Measurements from ENCODE around the gene AP1G2. TPM values are rescaled to one million over a fixed set of nuclear protein-coding genes. Genes with fewer than 3 reads are reported as not detected.

AP1G2 gene
- total RNA-seq, 2 experiments from 2014 or later, result 306 to 333 TPM

Other genes starting within 250 kb of the AP1G2 start
- gene PABPN1, start 246.3 kb downstream of the AP1G2 start, total RNA-seq, result 100 to 1,000 TPM; 203 to 208 TPM
- 1 to 10 TPM; 3.0 to 3.4 TPM for gene SLC22A17, start 214.9 kb downstream of the AP1G2 start, total RNA-seq
- gene EFS, start 202.6 kb downstream of the AP1G2 start, total RNA-seq, result not detected
- not detected for gene IL25, start 195.0 kb downstream of the AP1G2 start, total RNA-seq
- not detected for gene CMTM5, start 190.7 kb downstream of the AP1G2 start, total RNA-seq
- gene MYH6, start 159.5 kb downstream of the AP1G2 start, total RNA-seq, result under 1 TPM; 0.07 to 0.08 TPM
- gene MYH7, start 132.1 kb downstream of the AP1G2 start, total RNA-seq, result under 1 TPM; 0.04 to 0.07 TPM
- gene NGDN, start 98.1 kb downstream of the AP1G2 start, total RNA-seq, result 10 to 100 TPM; 46.4 to 47.3 TPM
- 1 to 10 TPM; 1.0 to 1.1 TPM for gene ZFHX2, start 16.0 kb downstream of the AP1G2 start, total RNA-seq
- 10 to 100 TPM in 1 of 2 experiments, 1 to 10 TPM in 1; 8.1 to 12.7 TPM for gene THTPA, start 11.5 kb downstream of the AP1G2 start, total RNA-seq
- not detected for gene JPH4, start 11.0 kb upstream of the AP1G2 start, total RNA-seq
- under 1 TPM; 0.44 to 0.50 TPM for gene DHRS2, start 68.6 kb upstream of the AP1G2 start, total RNA-seq